Uterus (tissue), 2 donors: ENCODE data around the gene USP38.

Experiments used
- POLR2A ChIP-seq, 2 donors: fragments of 450-650 bp; IDR thresholded peaks; one replicate each; pipeline ENCODE4 v1.6.1; 2016; ENCODE audit warnings: antibody characterized with exemption in 2 of 2, mild to moderate bottlenecking in 1 of 2, moderate library complexity in 1 of 2
- TF ChIP-seq, protein P1 (sequence below), 4 experiments: fragments of 200-600 bp in 2 of 4; fragments of 450-650 bp in 2 of 4; sonication (generic) in 2 of 4; IDR thresholded peaks; one replicate each; pipeline ENCODE4 v1.5.1; 2016 to 2019; ENCODE audit warnings: antibody characterized with exemption in 4 of 4, mild to moderate bottlenecking in 2 of 4, moderate library complexity in 1 of 4

DNA sequence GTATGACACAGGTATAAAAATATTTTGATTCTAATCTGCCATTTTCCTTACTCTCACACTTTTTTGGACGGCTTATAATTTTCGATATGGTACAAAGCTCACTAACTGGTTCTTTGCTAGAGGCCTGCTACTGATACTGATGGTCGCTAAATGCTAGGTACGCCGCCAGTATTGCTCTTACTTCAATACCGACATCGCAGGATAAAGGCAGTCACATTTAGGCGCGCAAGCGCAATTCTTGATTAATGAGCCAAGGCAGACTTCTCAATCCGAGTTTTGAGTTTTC lies 557 bp upstream of the USP38 start:
- TF ChIP-seq, protein P1, sequence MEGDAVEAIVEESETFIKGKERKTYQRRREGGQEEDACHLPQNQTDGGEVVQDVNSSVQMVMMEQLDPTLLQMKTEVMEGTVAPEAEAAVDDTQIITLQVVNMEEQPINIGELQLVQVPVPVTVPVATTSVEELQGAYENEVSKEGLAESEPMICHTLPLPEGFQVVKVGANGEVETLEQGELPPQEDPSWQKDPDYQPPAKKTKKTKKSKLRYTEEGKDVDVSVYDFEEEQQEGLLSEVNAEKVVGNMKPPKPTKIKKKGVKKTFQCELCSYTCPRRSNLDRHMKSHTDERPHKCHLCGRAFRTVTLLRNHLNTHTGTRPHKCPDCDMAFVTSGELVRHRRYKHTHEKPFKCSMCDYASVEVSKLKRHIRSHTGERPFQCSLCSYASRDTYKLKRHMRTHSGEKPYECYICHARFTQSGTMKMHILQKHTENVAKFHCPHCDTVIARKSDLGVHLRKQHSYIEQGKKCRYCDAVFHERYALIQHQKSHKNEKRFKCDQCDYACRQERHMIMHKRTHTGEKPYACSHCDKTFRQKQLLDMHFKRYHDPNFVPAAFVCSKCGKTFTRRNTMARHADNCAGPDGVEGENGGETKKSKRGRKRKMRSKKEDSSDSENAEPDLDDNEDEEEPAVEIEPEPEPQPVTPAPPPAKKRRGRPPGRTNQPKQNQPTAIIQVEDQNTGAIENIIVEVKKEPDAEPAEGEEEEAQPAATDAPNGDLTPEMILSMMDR (IDR thresholded peaks at IDR 0.05) = no peak
- no peak for TF ChIP-seq POLR2A (IDR thresholded peaks at IDR 0.05)
